ENCODE measurements around the gene FARP2.
"Not testable (repeated sequence)": the region's sequence is repeated elsewhere in the genome, so short reads cannot be mapped to it uniquely, and the experiment has no call there.

The FARP2 gene

DNA sequence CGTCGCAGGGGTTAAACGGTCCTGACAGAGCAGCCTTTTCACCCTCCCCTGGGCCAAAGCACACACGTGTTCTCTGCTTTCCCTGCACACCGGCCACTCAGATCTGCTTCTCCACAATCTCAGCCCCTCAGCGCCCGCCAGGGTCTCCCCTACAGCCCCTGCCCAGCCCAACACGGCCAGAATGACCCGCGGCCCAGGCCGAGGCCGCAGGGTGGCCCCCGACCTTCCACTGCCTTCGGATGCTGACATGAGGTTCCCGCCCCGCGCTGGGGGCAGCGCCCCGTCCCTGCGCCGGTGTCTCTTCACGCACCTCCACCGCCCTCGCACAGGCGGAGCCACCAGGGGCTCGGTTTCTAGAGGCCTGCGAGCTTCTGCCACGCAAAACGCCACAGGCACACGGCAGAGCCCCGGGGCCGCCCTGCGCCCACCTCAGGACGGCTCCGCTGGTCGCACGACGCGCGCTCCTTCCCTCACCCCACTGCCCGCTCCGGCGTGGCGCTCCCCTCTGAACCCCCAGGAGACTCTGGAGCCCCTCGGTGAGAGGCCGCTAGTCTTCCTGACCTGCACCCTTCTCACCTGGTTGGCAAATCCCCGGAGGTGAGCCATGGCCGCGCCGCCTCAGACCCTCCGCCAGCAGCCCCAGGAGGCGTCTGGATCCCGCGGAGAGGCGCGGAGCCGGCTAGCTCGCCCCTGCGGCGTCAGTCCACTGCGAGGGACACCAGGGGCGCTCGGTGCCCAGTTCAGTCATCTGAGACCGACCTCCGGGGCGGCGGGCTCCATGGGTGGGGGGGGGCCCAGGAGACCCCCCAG, 151.6 kb downstream of the FARP2 start:
- DNase-seq, result no peak

DNA sequence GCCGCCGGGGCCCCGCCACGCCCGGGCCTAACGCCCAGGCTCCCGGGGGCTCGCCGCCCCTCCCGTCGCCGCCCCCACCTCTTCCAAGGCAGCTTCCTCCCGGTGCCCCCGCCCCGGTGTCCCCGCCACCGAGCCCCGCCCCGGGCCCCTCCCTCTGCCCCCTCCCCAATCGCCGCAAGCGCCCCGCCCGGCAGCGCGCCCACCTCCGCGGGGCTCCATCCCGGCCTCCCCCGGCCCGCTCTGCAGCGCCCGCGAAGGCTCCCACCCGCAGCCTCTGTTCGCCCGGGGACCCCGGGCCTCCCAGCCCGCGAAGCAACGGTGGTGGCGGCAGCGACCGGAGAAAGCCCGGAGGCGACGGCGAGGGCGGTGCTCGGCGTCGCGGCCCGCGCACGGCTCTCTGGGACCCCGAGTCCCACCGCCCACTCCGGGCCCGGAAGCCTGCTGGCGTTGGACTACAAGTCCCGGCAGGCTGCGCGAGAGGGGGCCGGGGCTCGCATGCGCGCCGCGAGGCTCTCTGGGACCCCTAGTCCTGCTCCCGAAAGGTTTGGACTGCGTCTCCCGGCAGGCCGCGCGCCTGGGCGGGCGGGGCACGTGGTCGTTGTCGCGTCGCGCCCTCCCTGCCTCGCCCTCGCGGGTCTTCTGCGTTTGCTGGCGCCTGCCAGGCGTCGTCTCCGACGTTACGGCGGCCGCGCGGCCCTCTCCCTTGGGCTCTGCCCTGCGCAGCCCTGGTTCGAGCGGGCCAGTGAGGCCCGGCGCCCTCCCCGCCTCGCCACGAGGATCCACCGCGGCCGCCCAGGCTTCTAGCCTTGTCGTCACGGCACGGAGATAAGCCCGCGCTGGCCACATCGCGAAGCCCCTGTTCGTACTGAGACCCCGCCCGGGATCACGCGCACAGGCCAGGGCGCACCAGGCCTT, 152.4 kb downstream of the FARP2 start, which contains the start of gene STK25:
TSS of gene STK25 (minus strand) at position 345 of the 915 bp plus-strand sequence. CDS start 549 bp downstream, outside the sequence.
- peak; percentile 94 for DNase-seq

DNA sequence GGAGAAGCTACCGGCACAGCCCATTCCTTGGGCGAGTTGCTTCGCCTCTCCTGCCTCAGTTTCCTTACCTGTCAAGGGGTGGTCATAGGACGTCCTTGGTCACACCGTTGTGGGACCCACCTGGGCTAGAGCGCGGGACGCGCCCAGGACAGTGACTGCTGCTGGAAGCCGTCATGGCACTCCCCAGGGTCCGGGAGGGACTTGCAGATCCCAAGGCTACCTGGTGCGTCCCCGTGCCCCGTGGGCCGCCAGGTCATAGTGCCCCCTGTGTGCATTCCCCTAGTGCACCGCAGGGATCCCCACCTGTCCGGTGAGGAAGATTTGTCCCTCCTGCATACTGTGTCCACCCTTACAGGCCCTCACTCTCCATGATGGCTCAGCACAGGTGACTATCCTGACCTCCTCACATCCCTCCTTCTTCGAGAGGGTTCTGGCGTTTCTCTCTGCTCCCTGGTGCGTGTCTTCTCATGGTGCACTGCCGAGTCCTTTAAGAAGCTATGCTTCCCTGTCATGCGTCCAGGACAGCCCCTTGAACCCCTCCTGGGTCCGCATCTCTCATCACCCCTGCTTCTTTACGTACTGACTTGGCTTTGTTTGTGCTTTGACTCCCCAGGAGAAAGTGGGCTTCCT, 153.2 kb downstream of the FARP2 start:
- no peak for DNase-seq

DNA sequence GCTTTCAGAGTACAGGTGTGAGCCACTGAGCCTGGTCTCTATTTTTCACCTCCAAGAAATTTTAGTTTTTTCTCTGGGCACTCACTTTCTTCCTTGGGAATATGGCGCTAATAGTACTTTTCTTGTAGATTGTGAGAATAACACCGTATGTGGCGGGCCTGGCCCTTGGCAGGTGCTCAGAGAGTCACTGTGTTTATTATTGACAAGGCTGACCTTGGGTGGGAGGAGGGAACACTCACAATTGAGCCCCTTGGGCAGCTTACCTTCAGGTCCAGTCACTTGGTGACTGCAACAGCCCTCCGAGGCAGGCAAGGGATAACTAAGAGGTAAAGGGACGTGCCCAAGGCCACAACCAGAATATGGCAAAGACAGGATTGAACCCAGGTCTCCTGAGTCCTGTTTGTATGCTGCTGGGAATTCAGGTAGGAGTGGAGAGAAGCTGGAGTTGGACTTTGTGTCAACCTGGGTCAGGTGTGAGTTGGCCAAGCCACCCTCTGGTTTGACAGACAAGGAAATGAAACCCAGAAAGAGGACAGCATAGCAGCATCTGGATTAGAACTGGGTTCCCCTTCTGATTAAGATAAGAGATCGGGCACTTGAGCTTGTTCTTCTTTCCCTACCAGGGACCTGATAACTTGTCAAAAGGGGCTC, 155.1 kb downstream of the FARP2 start:
- no peak for DNase-seq

DNA sequence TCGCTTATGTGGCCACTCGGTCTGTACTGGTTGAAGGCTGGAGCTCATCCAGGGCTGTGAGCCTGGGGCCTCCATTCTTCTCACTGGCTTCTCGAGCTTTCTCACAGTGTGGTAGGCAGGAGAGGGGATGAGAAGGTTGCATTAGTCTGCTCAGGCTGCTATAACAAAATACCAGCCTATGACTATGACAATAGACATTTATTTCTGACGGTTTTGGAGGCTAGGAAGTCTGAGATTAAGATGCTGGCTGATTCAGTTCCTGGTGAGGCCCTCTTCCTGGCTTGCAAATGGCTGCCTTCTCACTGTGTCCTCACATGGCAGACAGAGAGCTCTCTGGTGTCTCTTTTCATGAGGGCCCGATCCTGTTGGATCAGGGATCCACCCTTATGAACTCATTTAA, 158.5 kb downstream of the FARP2 start:
- no peak for DNase-seq

DNA sequence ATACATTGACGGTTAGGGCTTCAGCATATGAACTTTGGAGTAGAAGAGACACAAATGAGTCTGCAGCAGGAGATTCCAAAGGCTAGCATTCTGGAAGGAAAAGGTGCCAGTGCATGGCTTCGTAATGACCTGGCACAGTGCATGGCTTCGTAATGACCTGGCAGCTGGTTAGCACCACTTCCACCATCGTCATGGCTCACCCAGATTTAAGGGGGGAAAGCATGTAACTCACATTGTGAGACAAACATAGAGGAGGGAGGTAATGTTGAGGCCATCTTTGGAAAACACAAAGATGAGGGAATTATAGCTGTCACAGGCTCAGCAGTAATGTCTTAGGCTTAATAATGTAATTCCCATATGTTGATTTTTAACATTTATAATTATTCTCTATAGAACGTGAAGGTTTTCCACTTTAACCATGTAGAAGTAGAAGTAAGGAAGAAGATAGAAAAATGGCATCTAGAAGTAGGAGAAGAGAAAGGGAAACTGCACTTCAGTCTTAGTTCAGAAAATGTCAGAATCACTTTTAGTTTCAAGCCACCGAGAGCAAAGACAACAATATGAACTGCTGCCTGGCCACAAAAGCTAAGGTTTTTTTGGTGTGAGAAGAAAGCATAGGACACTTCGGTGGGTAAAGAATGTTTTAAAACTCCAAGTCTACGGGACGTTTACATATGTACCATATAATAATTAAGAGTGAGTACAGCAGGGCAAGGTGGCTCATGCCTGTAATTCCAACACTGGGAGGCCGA, 159.1 kb downstream of the FARP2 start:
- no peak for DNase-seq

DNA sequence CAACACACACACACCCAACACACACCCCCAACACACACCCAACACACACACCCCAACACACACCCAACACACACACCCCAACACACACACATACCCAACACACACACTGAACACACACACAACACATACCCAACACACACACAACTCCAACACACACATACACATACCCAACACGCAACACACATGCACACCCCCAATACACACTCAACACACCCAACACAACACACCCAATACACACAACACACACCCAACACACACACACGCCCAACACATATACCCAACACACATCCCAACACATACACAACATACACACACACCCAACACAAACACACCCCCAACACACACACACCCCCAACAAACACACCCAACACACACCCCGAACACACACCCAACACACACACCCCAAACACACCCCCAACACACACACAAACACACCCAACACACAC, 160.5 kb downstream of the FARP2 start:
- DNase-seq, result no peak

DNA sequence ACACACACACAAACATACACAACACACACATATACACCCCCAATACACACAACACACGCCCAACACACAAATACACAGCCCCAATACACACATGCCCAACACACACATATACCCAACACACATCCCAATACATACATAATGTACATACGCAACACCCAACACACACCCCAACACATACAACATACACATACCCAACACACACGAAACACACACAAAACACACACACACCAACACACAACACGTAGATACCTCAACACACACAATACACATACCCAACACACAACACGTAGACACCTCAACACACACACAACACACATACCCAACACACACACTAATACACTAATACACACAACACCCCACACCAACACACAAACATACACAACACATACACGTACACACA, 161.2 kb downstream of the FARP2 start:
- DNase-seq, result no peak

DNA sequence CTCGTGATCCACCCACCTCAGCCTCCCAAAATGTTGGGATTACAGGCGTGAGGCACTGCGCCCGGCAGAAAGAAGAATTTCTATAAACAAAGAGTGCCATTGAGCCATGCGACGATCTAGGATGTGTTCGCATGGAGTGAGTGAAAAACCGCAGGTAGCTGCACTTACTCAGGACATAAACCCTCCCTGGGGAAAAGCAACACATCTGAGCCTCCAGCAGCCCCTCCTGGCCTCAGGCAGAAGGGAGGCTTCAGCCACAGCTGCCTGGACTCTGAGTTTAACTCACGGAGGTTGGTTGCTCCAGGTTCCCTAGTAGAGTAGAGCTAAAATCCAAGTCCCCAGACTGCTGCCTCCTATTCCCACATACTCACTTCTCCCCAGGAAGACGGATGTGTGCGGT, 163.6 kb downstream of the FARP2 start:
- no peak for DNase-seq

DNA sequence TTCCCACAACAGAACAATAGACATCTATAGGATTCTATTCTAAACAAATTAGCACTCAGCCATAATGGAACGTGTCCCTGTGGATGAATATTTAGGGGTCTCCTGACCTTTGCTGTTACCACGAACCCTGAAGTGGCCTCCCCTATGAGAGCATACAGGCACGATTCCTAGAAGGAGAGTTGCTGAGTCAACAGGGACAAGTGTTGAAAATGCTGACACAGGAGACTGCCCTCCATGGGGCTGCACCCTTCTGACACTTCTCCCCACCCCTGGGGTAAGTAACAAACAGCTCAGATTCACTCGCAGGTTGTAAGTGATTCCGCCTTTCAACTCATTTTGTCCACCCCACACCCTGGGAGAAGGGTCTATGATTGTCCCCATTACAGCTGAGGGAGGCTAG, 166.4 kb downstream of the FARP2 start:
- no peak for DNase-seq

DNA sequence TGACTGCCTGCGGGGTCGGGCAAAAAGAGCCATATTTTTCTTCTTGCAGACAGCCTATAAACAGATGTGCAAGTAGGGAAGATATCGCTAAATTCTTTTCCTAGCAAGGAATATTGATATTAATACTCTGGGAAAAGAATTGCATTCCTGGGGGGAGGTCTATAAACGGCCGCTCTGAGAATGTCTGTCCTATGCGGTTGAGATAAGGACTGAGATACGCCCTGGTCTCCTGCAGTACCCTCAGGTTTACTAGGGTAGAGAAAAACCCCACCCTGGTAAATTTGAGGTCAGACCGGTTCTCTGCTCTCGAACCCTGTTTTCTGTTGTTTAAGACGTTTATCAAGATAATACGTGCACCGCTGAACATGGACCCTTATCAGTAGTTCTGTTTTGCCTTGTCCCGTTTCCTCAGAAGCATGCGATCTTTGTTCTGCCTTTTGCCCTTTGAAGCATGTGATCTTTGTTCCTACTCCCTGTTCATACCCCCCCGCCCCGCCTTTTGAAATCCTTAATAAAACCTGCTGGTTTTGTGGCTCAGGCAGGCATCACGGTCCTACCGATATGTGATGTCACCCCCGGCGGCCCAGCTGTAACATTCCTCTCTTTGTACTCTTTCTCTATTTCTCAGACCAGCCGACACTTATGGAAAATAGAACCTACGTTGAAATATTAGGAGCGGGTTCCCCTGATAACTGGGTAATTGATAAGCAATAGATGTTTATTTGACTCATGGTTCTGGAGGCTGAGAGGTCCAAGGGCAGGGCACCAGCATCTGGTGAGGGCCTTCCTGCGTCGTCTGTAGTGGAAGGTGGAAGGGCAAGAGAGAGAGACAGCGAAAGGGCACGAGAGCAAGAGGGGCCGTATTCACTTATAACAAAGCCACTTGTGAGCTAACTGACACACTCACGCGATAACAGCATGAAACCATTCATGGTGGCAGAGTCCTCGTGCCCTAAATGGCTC, 170.0 kb downstream of the FARP2 start:
- not testable (repeated sequence) for DNase-seq

DNA sequence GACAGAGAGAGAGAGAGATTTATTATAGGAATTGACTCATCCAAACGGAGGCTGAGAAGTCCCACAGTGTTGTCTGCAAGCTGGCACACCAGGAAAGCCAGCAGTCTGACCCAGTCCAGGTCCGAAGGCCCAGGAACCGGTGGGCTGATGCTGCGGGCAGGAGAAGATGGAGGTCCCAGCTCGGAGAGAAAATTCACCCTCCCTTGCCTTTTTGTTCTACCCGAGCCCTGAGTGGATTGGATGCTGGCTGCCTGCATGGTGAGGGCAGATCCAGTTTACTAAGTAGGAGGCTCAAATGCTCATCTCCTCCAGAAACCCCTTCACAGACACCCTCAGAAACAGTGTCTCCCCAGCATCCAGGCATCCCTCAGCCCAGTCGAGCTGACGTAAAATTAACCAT, 174.5 kb downstream of the FARP2 start:
- DNase-seq, result no peak

DNA sequence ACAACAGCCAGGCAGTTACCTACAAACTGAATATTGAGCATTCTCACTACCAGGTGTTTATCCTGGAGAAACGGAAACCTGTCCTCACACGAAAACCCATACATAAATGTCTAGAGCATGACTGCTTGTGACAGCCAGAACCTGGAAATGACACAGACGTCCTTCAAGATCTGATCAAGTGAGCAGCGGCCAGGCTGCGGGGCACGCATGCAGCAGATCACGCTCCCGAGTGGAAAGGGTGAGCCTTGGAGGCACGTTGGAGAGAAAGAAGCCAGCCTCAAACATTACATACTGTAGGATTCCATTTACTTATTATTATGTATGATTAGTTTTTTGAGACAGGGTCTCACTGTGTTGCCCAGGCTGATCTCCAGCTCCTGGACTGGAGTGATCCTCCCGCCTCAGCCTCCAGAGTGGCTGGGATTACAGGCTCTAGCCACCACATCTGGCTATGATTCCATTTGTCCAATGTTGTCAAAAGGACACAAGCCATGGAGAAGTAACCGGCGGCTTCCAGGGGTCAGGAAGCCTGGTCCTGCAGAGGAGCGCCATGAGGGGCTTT, 175.2 kb downstream of the FARP2 start:
- no peak for DNase-seq

DNA sequence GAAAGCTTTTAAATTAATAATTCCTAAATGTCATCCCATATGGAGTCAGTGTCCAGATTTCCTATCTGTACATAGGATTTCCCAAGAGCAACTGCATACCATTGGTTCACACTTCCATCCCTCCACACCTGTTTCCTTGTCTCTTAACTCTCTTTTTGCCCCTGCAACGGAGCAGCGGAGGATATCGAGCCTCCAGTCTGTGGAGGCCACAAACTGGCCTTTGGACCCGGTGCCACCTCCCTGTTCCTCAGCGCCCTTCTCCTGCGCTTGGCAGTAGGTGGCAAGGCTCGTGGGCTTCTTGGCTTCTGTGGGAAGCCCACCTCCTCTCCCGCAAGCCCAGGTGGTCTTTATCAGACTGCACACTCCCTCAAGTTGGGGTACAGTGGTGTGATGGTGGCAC, 176.1 kb downstream of the FARP2 start:
- DNase-seq, result no peak

DNA sequence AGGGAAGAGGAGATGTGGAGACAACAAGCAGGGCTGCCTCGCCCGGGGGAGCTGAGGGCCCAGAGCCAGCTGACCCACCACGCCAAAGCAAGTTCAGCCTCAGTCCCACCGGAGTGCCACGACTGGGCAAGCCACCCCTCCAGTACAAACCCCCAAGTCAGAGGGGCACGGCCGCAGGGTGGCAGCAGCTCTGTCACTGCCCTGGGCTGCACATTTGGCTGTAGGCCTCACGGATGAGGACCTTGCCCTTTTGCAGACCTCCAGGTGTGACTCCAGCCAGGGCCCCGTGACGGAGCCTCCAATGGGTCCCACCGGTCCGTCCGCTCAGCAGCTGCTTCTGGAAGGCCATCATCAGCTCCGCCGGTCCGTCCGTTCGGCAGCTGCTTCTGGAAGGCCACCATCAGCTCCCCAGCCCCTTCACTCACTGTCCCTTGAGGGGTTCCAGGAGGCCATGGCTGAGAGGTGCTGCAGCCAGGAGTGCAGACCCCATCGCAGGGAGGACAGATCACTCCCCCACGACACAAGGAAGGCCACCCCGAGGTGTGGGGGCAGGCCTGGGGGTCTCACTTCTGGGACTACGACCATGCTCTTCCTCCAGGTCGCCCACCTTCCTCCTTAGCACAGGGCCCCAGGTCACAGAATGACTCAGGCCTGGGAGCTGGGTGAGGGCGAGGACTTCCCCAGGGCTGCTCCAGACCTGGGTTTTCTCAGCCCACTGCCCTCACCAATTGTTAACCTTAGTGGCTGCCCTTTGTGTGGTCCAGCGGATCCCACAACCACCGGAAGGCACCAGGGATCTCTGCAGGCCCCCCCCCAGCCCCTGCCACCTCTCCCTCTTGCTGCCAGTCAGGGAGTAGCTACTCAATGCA, 176.9 kb downstream of the FARP2 start:
- DNase-seq, result no peak

DNA sequence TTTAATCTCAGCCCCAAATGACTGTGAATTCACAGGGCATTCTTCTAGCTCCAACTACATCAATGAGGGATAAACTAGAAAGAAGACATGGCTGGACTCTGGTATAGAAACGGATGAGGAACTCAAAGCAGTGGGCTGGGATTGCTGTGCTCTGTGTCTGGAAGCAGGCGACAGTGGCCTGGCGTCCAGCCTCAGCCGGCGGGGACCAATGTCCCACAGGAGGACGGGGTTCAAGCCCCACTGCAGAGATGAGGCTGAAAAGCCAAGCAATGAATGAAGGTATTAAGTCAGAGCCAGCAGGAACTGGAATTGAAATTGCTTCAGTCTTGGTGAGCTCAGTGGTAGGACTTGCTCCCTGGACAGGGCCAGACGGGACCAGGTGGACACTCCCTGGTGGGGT, 178.2 kb downstream of the FARP2 start:
- no peak for DNase-seq

DNA sequence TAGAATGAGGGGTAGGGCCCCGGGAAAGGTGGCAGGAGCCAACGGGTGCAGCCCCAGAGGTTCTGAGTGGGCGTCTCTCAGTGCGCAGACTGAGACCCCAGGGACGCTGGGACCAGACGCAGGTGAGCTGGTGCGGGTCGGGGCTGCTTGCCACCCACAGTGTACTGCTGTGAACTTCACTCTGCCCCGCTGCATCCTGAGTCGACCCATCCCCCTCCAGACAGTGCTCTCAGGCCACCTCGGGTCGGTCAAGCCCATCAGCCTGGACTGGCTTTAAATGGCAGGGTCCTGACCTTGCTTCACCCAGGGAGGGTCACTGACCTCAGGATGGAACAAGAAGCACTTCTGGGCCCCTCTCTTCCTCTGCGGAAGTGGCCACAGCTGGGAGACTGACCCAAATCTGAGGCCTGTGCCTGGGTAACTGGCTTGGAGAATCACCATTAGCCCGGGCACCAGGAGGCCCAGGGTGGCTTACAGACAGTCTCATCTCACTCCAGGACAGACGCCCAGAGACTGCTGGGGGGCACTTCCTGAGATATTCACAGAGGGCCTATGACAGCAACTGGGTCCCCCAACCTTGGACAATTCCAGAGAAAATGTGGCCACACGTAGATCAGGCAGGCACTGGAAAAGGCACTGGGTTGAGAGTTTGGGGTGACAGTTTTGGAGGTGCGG, 178.8 kb downstream of the FARP2 start:
- no peak for DNase-seq

DNA sequence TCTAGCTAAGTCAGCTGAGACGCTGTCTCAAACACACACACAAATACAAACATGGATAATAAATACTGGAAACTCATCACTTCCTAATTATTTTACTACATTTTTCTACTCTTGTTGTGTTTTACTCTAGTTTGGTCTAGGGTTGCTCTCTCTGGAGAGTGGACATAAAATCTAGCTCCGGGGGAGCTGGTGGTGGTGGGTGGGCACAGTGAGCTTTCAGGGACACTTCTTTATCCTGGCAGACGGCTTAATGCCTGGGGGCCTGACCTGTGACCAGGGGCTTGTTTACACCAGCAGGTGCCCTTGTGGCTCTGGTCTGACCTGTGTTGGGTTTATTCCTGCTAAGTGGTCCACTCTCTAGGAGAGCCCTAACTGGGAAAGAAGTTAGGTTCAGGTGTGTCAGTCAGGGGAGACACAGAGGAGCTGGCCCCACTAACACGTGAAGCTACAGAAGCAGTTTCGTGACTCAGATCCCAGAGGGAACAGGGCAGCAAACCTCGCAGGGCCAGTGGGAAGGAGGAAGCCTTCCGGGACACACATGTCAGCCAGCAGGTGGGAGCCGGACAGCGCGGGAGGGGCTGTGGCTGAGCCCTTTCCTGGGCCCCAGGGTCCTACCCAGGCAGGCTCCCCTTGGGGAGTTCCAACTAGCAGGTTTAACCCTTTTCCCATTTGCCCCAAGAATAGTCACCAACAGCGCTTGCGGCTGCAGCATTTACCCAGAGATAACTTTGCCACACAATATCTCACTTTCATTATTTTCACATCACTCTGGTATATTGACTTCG, 180.0 kb downstream of the FARP2 start:
- DNase-seq, result no peak
